ENCODE measurements around the gene ATP2B3. TPM values are rescaled to one million over a fixed set of nuclear protein-coding genes. Genes with fewer than 3 reads are reported as not detected.

ATP2B3 gene
- total RNA-seq, result not detected in 2 replicates

DNA sequence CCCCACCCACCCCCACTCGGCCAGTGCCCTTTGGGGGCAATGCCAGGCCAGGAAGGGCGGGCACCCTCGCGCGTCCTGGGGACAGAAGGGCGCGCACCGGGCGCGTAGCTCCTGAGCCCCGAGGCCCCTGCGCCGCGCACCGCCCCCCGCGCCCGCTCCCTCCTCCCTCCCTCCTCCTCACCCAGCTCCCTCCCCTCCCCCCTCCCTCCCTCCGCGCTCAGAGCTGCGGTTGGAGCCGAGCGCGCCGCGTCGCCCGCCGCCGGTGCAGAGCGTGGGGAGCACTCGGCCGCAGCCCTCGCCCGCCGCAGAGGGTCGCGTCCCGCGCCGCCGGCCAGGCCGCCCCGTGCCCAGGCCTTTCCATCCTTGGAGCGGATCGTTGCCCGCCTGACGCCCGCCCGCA is at the start of gene ATP2B3:
Gene ATP2B3, plus strand, starts transcription at position 220 of the 400 bp plus-strand sequence. CDS start 18,606 bp downstream, outside the sequence.
- H3K4me3 ChIP-seq (ENCODE audit: low read depth, low read length), result no peak within 1 kb of the TSS
- DNase-seq (ENCODE audit: low read depth), result no peak
- no peaks in the 10 kb centered on the region for H3K36me3 ChIP-seq (ENCODE audit: control insufficient read depth, insufficient read depth, low read length)
- peaks cover 25% of the 10 kb centered on the region for H3K27me3 ChIP-seq (ENCODE audit: control insufficient read depth, insufficient read depth, low read length)
- TF ChIP-seq, protein P1, sequence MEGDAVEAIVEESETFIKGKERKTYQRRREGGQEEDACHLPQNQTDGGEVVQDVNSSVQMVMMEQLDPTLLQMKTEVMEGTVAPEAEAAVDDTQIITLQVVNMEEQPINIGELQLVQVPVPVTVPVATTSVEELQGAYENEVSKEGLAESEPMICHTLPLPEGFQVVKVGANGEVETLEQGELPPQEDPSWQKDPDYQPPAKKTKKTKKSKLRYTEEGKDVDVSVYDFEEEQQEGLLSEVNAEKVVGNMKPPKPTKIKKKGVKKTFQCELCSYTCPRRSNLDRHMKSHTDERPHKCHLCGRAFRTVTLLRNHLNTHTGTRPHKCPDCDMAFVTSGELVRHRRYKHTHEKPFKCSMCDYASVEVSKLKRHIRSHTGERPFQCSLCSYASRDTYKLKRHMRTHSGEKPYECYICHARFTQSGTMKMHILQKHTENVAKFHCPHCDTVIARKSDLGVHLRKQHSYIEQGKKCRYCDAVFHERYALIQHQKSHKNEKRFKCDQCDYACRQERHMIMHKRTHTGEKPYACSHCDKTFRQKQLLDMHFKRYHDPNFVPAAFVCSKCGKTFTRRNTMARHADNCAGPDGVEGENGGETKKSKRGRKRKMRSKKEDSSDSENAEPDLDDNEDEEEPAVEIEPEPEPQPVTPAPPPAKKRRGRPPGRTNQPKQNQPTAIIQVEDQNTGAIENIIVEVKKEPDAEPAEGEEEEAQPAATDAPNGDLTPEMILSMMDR (IDR thresholded peaks at IDR 0.05; ENCODE audit: insufficient read depth, low read length, poor library complexity, severe bottlenecking), result no peak

DNA sequence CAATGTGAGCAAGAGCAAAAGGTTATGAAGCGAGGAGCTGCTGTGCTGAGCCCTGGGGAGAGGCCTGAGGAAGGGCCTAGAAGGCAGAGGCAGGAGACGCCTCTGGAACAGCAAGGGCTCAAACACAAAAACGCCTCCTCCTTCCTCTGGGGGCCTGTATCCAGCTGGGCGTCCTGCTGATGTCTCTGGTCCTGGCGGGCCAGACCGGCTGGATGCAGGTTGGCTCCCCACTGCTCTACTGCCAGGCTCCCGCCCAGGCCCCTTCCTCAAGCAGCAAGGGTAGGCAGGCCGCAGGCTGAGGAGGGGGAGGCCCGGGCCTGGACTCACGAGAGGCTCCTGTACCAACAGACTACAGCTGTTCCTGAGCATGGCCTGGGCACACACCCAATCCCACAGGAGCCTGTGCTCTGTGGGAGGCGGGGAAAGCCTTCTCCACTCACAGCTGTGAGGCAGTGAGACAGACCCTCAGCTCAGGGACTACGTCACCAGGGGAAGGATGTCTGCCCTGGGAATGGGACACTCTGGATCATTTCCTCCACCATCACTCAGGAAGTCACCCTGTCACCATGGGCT is 49.3 kb upstream of the ATP2B3 start:
- Histone ChIP-seq H3K27me3 (ENCODE audit: control insufficient read depth, insufficient read depth, low read length) (no peaks in the 10 kb centered on the region), H3K4me3 (ENCODE audit: low read depth, low read length) (no peak overlapping the region), H3K36me3 (ENCODE audit: control insufficient read depth, insufficient read depth, low read length) (no peaks in the 10 kb centered on the region)
- TF ChIP-seq, protein P1 (IDR thresholded peaks at IDR 0.05; ENCODE audit: insufficient read depth, low read length, poor library complexity, severe bottlenecking), result no peak
- no peak for DNase-seq (ENCODE audit: low read depth)

DNA sequence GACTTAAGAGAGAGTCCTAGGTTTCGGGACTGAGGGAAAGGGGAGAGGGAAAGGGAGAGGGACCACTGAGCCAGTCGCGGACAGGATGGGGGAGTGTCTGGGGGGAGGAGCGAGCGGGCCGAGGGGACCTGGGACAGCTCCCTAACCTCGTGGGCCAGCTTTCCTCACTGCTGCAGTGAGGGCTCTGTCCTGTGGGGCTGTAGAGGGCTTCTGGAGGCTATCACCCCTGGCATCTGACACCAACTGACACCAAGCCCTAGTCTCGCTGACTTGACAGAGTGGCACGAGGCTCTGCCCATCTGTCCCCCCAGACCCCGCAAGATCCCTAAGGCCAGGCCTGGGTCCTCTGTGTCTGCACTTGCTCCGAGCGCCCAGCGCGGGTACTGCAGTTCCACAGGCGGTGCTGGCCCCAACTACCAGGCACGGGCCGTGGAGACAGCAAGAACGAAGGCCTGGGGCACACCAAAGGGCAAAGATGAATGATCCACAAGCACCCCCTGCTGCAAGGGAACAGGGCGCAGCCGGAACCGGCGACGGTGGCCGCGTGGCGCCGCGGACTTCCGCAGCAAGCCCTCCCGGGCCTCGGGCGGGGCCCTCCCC is 47.5 kb upstream of the ATP2B3 start:
- Histone ChIP-seq H3K4me3 (ENCODE audit: low read depth, low read length) (peak overlapping the region; percentile 72), H3K36me3 (ENCODE audit: control insufficient read depth, insufficient read depth, low read length) (no peaks in the 10 kb centered on the region), H3K27me3 (ENCODE audit: control insufficient read depth, insufficient read depth, low read length) (no peaks in the 10 kb centered on the region)
- TF ChIP-seq, protein P1 (IDR thresholded peaks at IDR 0.05; ENCODE audit: insufficient read depth, low read length, poor library complexity, severe bottlenecking), result no peak
- no peak for DNase-seq (ENCODE audit: low read depth)

GRCh38 chrX:153470411-153471363 is 46.8 kb upstream of the ATP2B3 start, which contains the start of gene HAUS7:
Gene HAUS7, minus strand, starts transcription at chrX:153470576. Its CDS starts 19 bp downstream, at chrX:153470557.
- Histone ChIP-seq H3K4me3 (ENCODE audit: low read depth, low read length) (peak within 1 kb of the TSS; percentile 72), H3K36me3 (ENCODE audit: control insufficient read depth, insufficient read depth, low read length) (no peaks in the 10 kb centered on the region), H3K27me3 (ENCODE audit: control insufficient read depth, insufficient read depth, low read length) (no peaks in the 10 kb centered on the region)
- TF ChIP-seq, protein P1 (IDR thresholded peaks at IDR 0.05; ENCODE audit: insufficient read depth, low read length, poor library complexity, severe bottlenecking), result peak; percentile 74
- DNase-seq (ENCODE audit: low read depth), result peak; percentile 23

GRCh38 chrX:153471663-153472280 is 45.7 kb upstream of the ATP2B3 start:
- TF ChIP-seq, protein P1 (IDR thresholded peaks at IDR 0.05; ENCODE audit: insufficient read depth, low read length, poor library complexity, severe bottlenecking), result no peak
- no peaks in the 10 kb centered on the region for H3K27me3 ChIP-seq (ENCODE audit: control insufficient read depth, insufficient read depth, low read length)
- H3K36me3 ChIP-seq (ENCODE audit: control insufficient read depth, insufficient read depth, low read length), result no peaks in the 10 kb centered on the region
- DNase-seq (ENCODE audit: low read depth), result no peak
- H3K4me3 ChIP-seq (ENCODE audit: low read depth, low read length), result no peak overlapping the region

Data from kidney epithelial cell (primary cell).